Stimulated activated memory B cell treated with anti-CD40 and anti-IgM and Interleukin-4, amounts not matched to agents 10 μg/mL and 1 μg/mL and 100 μg/mL, for 72 hours (primary cell): ENCODE data around the gene TXNL1.

ENCODE experiments used
- ATAC-seq: fragments of 150-1000 bp; cut with Tn5 transposase; 2 replicates; pipeline ENCODE4 v1.10.0; 2021
- H3K27ac Mint-ChIP-seq: one replicate; pipeline ENCODE4 v1.8.0; 2022; ENCODE audit warnings: mild to moderate bottlenecking, mixed read lengths
- H3K27me3 Mint-ChIP-seq: one replicate; pipeline ENCODE4 v1.8.0; 2022; ENCODE audit warnings: mixed read lengths
- H3K36me3 Mint-ChIP-seq: one replicate; pipeline ENCODE4 v1.8.0; 2022; ENCODE audit warnings: mixed read lengths
- H3K4me1 Mint-ChIP-seq: one replicate; pipeline ENCODE4 v1.8.0; 2022; ENCODE audit warnings: mixed read lengths
- H3K4me3 Mint-ChIP-seq: one replicate; pipeline ENCODE4 v1.8.0; 2022; ENCODE audit warnings: mild to moderate bottlenecking, moderate library complexity, mixed read lengths
- H3K9me3 Mint-ChIP-seq: one replicate; pipeline ENCODE4 v1.8.0; 2022; ENCODE audit warnings: mixed read lengths

Gene TXNL1

DNA sequence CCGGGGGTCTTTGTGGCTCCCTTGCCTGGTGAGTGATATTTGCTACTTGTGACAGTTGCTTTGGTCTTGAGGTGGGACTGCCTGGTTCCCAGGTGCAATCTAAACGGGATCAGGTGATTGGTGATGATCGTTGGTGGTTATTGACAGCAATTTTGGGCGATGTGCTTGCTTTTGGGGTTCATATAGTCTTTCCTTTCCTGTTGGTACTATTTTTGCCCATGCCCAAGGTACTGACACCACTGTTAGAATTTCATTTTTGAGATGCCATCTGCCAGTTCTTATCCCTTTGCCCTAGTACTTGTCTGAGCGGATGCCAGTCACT, 13.3 kb upstream of the TXNL1 start:
- peak overlapping the region; percentile 86 for H3K27ac Mint-ChIP-seq
- no peaks in the 10 kb centered on the region for H3K9me3 Mint-ChIP-seq
- ATAC-seq: no peak
- peaks cover 6% of the 10 kb centered on the region for H3K36me3 Mint-ChIP-seq
- peaks cover 44% of the 10 kb centered on the region for H3K4me1 Mint-ChIP-seq
- no peaks in the 10 kb centered on the region for H3K27me3 Mint-ChIP-seq
- peak overlapping the region; percentile 90 for H3K4me3 Mint-ChIP-seq

DNA sequence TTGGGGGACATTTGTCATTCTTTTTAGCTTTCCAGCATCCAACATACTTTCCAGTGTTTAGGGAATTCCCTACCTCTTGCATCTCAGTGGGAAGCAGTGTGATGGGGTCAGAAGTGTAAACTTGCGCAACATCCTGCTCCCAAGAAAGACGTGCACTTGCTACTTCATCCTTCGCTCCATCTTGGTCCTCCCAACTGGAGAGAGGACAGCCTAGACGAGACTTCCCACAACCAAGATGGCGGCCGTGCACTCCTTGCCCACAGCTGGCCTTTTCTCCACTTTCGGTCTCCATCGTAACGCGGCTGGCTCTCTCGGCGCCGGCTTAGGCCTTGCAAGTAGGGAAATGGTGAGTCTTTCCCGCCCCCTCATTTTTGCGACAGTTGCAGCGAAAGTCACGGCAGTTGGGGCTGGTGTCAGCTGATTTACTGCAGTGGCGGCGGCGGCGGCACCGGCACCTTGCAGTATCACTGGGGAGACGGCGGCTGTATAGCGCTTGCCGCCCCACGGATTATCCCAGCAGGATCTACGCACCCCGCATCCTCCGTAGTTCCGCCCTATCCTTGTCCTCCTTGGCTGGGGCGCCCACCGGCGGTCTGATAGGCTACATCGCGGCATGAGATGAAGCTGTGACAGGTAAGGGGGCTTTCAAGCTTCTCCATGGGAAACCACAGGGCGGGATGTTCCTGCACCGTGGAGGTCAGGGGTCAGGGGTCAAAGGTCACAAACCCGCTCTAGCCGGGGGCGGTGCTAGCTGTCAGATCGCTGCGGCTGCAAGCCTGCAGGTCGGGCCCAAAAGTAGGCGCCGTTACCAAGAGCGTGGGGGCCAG, 12.8 kb upstream of the TXNL1 start, which contains the start of gene WDR7:
TSS of gene WDR7 (plus strand) at position 416 of the 827 bp plus-strand sequence. CDS start 21,157 bp downstream, outside the sequence.
- ATAC-seq: peak; percentile 98
- Mint-ChIP-seq H3K27me3 (no peaks in the 10 kb centered on the region), H3K27ac (peak within 1 kb of the TSS; percentile 86), H3K4me1 (peaks cover 44% of the 10 kb centered on the region), H3K9me3 (no peaks in the 10 kb centered on the region), H3K4me3 (peak within 1 kb of the TSS; percentile 90), H3K36me3 (peaks cover 6% of the 10 kb centered on the region)

DNA sequence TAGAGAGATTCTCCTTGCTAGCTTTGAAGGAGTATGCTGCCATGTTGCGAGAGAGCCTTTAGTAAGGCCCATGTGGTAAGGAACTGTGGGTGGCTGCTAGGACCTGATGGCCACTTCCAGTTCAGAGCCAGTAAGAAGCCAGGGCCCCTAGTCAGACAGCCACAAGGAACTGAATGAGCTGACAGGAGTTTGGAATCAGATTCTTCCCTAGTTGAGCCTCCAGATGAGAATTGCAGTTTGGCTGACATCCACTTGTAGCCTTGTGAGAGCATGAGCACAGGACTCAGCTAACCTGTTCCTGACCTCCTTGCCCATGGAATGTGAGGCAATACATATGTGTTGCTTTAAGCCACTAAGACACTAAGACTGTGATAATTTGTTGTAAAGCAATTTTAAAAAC, 11.6 kb upstream of the TXNL1 start:
- no peaks in the 10 kb centered on the region for H3K9me3 Mint-ChIP-seq
- no peak for ATAC-seq
- H3K4me1 Mint-ChIP-seq: peaks cover 37% of the 10 kb centered on the region
- no peak overlapping the region for H3K4me3 Mint-ChIP-seq
- no peaks in the 10 kb centered on the region for H3K27me3 Mint-ChIP-seq
- H3K36me3 Mint-ChIP-seq: peaks cover 6% of the 10 kb centered on the region
- H3K27ac Mint-ChIP-seq: no peak overlapping the region

DNA sequence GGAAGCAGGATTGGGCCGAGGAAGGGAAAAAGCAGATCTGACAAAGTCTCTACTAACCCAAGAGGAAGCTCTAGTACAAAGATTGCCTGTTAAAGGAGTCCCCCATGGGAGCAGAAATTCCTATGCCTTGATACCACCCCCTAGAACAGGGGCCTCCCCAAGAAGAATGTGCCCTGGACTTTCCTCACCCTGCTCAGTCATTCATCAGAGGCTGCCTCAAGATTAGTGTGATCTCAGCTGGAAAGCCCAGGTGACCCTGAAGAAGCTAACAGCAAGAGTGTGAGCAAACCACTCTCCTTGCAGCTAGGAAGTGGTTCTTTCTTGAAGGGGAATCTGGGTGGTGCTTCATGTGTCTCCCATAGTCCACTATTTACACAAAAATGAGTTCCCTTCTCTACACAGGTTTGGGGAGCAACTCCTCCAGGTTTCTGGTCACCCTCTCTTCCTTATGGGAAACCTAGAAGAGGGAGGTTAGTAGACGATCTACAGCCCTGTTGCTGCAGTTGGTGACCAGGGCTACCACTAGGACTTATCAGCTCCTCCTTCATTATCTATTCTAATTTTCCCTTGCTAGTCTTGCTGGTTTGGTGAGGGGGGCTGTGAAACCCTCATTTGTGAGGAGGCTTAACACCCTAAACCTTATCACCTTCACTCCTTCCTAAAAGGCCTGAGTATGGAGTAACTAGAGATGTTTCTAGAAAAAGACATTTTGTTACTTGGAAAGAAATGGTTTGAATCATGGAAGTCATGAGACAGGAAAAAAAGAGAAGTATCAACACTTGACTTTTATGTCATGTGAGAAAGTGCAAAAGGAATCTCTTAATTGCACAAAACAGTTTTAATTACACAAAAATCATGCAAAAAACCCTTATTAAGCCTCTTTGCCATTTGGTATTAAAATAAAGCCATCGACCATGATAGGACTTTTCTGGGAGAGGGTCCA, 9.8 kb upstream of the TXNL1 start:
- Mint-ChIP-seq H3K4me3 (no peak overlapping the region), H3K27ac (no peak overlapping the region), H3K27me3 (no peaks in the 10 kb centered on the region), H3K4me1 (peaks cover 23% of the 10 kb centered on the region), H3K9me3 (no peaks in the 10 kb centered on the region), H3K36me3 (no peaks in the 10 kb centered on the region)
- no peak for ATAC-seq

DNA sequence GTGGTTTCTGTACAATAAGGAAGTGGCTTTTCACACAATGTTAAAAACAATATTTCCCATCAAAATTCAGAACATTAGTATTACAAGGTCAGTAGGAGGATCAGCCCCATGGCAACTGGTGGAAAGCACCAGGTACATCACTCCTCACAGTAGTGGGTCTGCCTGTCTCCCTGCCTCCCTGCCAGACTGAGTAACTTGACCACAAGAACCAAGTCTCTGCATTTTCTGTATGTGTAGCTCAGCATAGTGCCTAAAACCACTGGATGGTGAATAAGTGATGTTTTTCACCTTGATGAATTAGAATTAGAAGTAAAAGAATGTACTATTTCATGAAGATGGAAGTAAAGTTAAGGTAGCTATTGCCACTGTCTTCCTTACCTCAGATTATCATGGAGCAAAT, 8.7 kb upstream of the TXNL1 start:
- Mint-ChIP-seq H3K27ac (no peak overlapping the region), H3K27me3 (no peaks in the 10 kb centered on the region), H3K9me3 (no peaks in the 10 kb centered on the region)

DNA sequence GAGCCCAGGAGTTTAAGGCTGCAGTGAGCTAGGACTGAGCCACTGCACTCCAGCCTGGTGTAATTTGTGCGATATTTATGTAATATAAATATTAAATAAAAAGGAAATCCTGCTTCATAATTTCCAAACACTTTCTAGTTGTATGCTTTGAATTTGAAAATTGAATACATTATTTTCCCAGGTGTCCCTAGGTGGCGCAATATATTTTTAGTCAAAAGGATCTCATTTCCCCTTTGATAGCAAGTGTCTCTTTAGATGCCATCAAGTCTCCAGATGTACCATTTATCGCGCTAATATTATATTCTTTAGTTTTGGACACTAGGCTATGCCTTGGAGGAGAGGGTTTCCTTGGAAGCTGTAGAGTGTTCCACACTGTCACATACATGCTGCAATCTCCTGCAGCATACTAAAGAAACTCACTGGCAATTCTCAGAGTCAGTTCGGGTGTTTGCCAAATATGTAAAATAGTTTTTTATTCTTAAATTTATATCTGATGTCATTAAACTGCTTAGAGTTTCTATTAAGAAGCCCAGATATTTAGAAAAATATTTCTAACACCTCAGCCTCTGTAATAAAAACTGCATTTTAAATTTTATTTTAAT, 7.1 kb upstream of the TXNL1 start:
- no peaks in the 10 kb centered on the region for H3K36me3 Mint-ChIP-seq
- peaks cover 3% of the 10 kb centered on the region for H3K4me1 Mint-ChIP-seq
- H3K27ac Mint-ChIP-seq: no peak overlapping the region

More for the DNA sequence above, 8.7 kb upstream of the TXNL1 start:
- Mint-ChIP-seq H3K36me3 (no peaks in the 10 kb centered on the region), H3K4me1 (peaks cover 14% of the 10 kb centered on the region), H3K4me3 (no peak overlapping the region)
- ATAC-seq: no peak

DNA sequence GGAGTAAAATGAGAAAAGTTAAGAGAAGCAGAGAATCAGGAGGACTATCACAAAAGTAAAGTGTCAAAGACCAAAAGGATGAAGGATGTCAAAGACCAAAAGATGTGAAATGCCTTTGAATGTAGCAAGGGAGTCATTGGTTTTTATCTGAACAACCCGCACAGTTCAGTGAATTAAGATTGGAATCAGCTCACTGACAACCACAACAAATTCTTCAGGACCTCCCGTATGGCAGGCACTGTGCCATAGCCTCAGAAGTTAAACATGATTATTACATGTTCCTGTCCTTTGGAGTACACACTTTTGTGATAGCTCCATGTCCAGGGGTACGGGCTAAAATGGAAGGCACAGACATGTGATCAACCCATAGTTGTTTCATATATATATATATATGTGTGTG, 5.0 kb upstream of the TXNL1 start:
- Mint-ChIP-seq H3K4me3 (no peak overlapping the region), H3K9me3 (peaks cover 5% of the 10 kb centered on the region), H3K36me3 (peaks cover 9% of the 10 kb centered on the region), H3K27ac (no peak overlapping the region), H3K4me1 (peaks cover 12% of the 10 kb centered on the region), H3K27me3 (no peaks in the 10 kb centered on the region)
- no peak for ATAC-seq

More for the DNA sequence above, 7.1 kb upstream of the TXNL1 start:
- H3K27me3 Mint-ChIP-seq: no peaks in the 10 kb centered on the region
- H3K9me3 Mint-ChIP-seq: no peaks in the 10 kb centered on the region
- no peak overlapping the region for H3K4me3 Mint-ChIP-seq
- ATAC-seq: no peak

DNA sequence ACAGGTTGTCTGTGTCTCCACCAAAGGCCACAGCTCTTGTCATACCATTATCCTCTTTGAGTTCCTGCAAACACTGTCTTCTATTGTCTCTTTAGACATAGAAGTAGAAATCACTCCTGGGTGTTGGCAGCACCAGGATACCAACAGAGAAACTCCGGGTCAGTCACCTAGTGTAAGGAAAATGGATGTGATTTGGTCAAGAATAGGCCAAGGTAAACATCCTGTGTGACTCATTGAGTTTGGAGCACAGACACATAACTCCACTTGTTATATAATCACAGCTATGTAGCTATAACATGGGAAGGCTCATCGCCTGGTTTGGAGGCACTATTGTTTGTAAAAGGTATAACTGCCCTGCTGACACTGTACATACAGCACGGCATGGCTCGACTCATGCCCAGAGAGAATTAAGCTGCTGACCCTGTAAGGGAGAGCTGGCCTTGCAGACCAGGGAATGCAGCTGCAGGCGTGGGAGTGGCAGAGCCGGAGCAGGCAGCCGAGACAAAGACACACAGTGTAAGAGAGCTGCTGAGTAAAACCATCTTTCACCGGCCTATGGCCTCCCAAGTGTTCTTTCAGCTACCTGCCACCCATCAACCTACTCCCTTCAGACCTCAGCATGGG, 3.4 kb upstream of the TXNL1 start:
- peaks cover 9% of the 10 kb centered on the region for H3K36me3 Mint-ChIP-seq
- no peak overlapping the region for H3K27ac Mint-ChIP-seq
- no peak overlapping the region for H3K4me3 Mint-ChIP-seq
- no peaks in the 10 kb centered on the region for H3K27me3 Mint-ChIP-seq
- peaks cover 5% of the 10 kb centered on the region for H3K9me3 Mint-ChIP-seq
- H3K4me1 Mint-ChIP-seq: peaks cover 21% of the 10 kb centered on the region
- no peak for ATAC-seq

DNA sequence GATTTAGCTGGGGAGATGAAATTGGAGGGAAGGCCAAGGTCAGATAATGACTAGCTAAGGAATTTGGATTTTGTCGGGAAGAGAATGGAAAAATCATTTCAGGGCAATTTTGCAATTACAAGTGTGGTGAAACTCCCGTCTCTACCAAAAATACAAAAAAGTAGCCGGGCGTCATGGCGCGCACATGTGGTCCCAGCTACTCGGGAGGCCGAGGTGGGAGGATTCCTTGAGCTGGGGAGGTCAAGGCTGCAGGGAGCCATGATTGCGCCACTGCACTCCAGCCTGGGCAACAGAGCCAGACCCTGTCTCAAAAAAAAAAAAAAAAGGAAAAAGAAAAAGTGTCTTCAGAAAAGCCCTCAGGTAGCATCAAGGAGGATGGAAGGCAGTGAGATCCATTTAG, 1.2 kb upstream of the TXNL1 start:
- ATAC-seq: no peak
- H3K27me3 Mint-ChIP-seq: no peaks in the 10 kb centered on the region
- H3K36me3 Mint-ChIP-seq: peaks cover 19% of the 10 kb centered on the region
- peak overlapping the region; percentile 97 for H3K27ac Mint-ChIP-seq
- H3K4me1 Mint-ChIP-seq: peaks cover 39% of the 10 kb centered on the region
- peaks cover 5% of the 10 kb centered on the region for H3K9me3 Mint-ChIP-seq
- H3K4me3 Mint-ChIP-seq: peak overlapping the region; percentile 98

DNA sequence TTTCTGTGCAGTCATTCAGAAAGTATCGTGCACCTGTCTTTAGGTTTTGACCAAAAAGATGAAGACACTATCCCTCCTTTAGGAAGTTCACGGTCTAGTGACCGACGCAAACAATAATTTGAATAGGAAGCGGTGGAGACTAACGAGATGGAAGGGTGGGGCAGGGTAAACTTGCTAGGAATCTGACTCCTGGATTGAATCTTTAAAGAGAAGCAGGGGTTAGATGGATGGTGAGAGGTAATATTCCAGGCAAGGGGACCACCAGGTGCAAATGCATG, 651 bp upstream of the TXNL1 start:
- peak overlapping the region; percentile 97 for H3K27ac Mint-ChIP-seq
- peaks cover 44% of the 10 kb centered on the region for H3K4me1 Mint-ChIP-seq
- peak; percentile 37 for ATAC-seq
- peaks cover 5% of the 10 kb centered on the region for H3K9me3 Mint-ChIP-seq
- peaks cover 22% of the 10 kb centered on the region for H3K36me3 Mint-ChIP-seq
- H3K27me3 Mint-ChIP-seq: no peaks in the 10 kb centered on the region
- peak overlapping the region; percentile 98 for H3K4me3 Mint-ChIP-seq

DNA sequence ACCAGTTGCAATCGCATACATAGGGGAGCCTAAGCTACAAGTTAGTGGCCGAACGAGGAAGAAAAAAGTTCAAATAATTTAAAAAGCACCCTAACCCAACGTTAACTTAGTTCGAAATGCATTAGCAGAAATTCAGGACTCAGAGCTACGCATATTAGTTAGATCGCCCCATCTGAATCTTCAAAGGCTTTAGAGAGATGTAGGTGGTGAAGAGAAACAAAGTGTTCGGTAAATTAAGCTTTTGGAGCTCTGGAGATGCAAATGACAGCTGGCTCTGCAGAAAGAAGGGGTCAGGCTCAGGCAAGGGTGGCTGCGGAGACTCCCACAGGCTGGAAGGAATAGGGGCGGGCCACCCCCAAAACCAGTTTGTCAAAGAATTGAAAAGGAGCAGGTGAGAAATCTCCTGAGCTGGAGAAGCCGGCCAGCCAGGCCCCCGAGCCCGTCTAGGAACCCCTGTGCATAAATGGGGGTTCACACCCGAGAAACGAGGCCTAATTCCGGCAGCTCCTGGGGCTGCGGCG, 621 bp downstream of the TXNL1 start:
- peaks cover 44% of the 10 kb centered on the region for H3K4me1 Mint-ChIP-seq
- H3K27me3 Mint-ChIP-seq: no peaks in the 10 kb centered on the region
- peaks cover 31% of the 10 kb centered on the region for H3K36me3 Mint-ChIP-seq
- peak overlapping the region; percentile 97 for H3K27ac Mint-ChIP-seq
- peak; percentile 4 for ATAC-seq
- peaks cover 5% of the 10 kb centered on the region for H3K9me3 Mint-ChIP-seq
- H3K4me3 Mint-ChIP-seq: peak overlapping the region; percentile 98

DNA sequence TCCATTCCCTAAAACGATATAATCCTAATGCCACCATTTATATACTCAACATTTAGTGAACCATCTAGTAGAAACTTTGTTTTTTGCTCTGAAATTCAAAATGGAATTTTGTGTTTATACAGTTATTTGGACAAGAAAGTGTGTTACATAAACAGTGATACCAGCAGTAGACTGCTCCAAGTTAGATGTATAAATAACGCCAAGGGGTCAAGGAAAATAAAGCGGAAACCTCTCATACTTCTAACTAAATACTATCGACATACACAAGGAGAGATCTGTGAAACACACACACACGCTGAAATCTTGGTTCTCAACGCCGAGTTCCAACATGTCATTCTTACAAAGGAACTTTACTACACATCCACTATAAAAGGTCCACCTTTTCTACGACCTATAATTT, 1.2 kb downstream of the TXNL1 start:
- Mint-ChIP-seq H3K4me3 (peak overlapping the region; percentile 98), H3K4me1 (peaks cover 44% of the 10 kb centered on the region), H3K27me3 (no peaks in the 10 kb centered on the region), H3K36me3 (peaks cover 31% of the 10 kb centered on the region), H3K27ac (peak overlapping the region; percentile 97), H3K9me3 (peaks cover 5% of the 10 kb centered on the region)
- ATAC-seq: no peak

DNA sequence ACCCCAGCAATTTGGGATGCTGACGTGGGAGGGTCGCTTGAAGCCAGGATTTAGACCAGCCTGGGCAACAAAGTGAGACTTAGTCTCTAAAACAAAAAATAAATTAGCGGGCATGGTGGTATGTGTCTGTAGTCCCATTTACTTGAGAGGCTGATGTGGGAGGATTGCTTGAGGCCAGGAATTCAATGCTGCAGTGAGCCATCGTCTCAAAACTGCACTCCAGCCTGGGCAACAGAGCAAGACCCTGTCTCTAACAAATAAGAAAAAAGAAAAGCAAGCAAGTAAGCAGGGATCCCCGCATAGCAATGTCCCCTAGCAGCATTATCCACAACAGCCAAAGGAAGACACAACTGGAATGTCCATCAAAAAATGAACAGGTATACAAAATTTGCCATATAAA, 3.4 kb downstream of the TXNL1 start:
- Mint-ChIP-seq H3K4me3 (no peak overlapping the region), H3K4me1 (peaks cover 56% of the 10 kb centered on the region), H3K36me3 (peaks cover 42% of the 10 kb centered on the region), H3K9me3 (peaks cover 5% of the 10 kb centered on the region), H3K27me3 (no peaks in the 10 kb centered on the region), H3K27ac (no peak overlapping the region)
- ATAC-seq: no peak

DNA sequence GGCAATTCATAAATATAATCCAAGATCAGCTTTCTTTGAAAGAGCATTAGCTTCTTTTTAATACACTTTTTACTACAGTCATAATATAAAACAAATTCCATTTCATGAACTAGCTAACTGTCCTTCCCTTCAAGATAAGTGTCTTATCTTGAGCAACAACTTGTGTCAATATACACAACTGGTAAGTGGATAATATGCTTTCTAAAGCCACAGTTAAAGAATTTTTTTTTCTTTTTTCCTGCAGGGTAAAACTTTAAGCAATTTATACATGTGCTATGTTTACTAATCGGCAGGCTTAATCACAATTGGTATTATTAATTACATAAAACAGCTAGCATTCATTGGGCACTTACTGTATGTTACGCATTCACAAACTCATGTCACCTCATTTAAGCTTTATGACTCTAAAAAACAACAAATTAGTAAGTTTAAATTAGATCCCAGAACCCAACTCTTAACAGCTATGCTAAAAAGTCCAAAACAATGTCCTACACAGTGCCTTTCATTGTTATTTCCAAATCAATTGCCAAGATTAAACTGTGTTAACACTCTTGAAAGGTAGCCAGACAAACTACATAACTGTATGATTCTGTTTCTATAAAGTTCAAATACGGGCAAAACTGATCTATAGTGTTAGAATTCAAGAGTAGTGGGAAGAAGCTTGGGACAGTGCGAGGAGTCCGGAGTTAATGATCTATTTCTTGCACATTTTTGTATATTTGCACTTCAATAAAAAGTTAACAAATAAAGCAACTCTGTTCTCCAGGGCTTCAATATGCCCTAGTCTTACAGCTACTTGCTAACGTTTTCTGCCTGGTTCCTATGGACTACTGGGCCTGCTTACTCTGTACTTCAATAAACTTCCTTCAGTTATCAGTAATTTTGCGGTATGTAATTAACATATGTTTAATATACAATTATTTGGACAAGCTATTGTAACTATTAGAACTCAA, 6.0 kb downstream of the TXNL1 start:
- Mint-ChIP-seq H3K4me1 (peaks cover 66% of the 10 kb centered on the region), H3K27me3 (no peaks in the 10 kb centered on the region), H3K27ac (no peak overlapping the region), H3K9me3 (no peaks in the 10 kb centered on the region), H3K4me3 (no peak overlapping the region), H3K36me3 (peaks cover 45% of the 10 kb centered on the region)
- no peak for ATAC-seq
